GM12891 (cell line): Measurements from ENCODE around the gene FETUB.

Experiments used
- PAX5 ChIP-seq: IDR thresholded peaks from 2 replicates; pipeline ENCODE4 v1.6.1; 2011; ENCODE audit warnings: low read length, moderate library complexity, mild to moderate bottlenecking; ENCODE audit not compliant: insufficient read depth, severe bottlenecking
- POLR2A ChIP-seq: IDR thresholded peaks from 2 replicates; pipeline ENCODE4 v1.6.1; 2011; ENCODE audit warnings: low read depth, low read length, control low read depth
- POLR2AphosphoS5 ChIP-seq: IDR thresholded peaks from 2 replicates; pipeline ENCODE4 v1.6.1; 2011; ENCODE audit warnings: low read depth, low read length, control low read depth
- POU2F2 ChIP-seq: IDR thresholded peaks from 2 replicates; pipeline ENCODE4 v1.6.1; 2011; ENCODE audit warnings: low read depth, mild to moderate bottlenecking, control low read depth, low read length, moderate library complexity
- TAF1 ChIP-seq: IDR thresholded peaks from 2 replicates; pipeline ENCODE4 v1.6.1; 2011; ENCODE audit warnings: low read depth, low read length, control low read depth

GRCh38 chr3:186664506-186664905 lies 24.3 kb downstream of the FETUB start:
- TF ChIP-seq POLR2AphosphoS5 (no peak), POLR2A (no peak), POU2F2 (no peak), PAX5 (no peak), TAF1 (no peak)
